H1 (cell line): Measurements from ENCODE around the gene LMNB1. TPM values are rescaled to one million over a fixed set of nuclear protein-coding genes. Genes with fewer than 3 reads are reported as not detected.

Experiments used
- CTCF ChIA-PET: fragments of 300-600 bp; sonication (Branson Sonifier 250); formaldehyde crosslinking; loops from one replicate; lab custom pipeline; 2021; ENCODE audit not compliant: partially characterized antibody; lab: Charles Lee
- POLR2A ChIA-PET: fragments of 300-600 bp; sonication (Branson Sonifier 250); formaldehyde crosslinking; loops from one replicate; lab custom pipeline; 2021; ENCODE audit warnings: inconsistent platforms; ENCODE audit not compliant: partially characterized antibody; lab: Charles Lee
- DNase-seq, 2 experiments: peaks; one replicate each; pipeline versions ENCODE4 v3.0.0 to v3.0.0-alpha.2; 2010 to 2022; ENCODE audit warnings: low spot score in 2 of 2, low read depth in 1 of 2, mixed read lengths in 1 of 2
- FAIRE-seq: peaks from 2 replicates; lab custom pipeline; 2011; peaks lifted over from hg19 to GRCh38; lab: Jason Lieb, UNC
- H2AFZ ChIP-seq: 2 replicates; pipeline ENCODE4 v1.8.1; 2012; ENCODE audit warnings: low read length, inconsistent platforms
- H2AK5ac ChIP-seq: 2 replicates; pipeline ENCODE4 v1.6.1; 2013; ENCODE audit warnings: low read depth, low read length
- H2BK120ac ChIP-seq: replicated peaks from 2 replicates; pipeline ENCODE3; 2013; ENCODE audit warnings: low read depth, low read length, inconsistent platforms
- H2BK12ac ChIP-seq: 2 replicates; pipeline ENCODE4 v1.6.1; 2013; ENCODE audit warnings: low read depth, low read length
- H2BK15ac ChIP-seq: 2 replicates; pipeline ENCODE4 v1.6.1; 2013; ENCODE audit warnings: low read length
- H2BK20ac ChIP-seq: 2 replicates; pipeline ENCODE4 v1.6.1; 2013; ENCODE audit warnings: low read length
- H2BK5ac ChIP-seq: 2 replicates; pipeline ENCODE4 v1.6.1; 2013; ENCODE audit warnings: low read depth, low read length
- H3K14ac ChIP-seq: 2 replicates; pipeline ENCODE4 v1.6.1; 2013; ENCODE audit warnings: inconsistent platforms; ENCODE audit not compliant: insufficient read length
- H3K18ac ChIP-seq: 2 replicates; pipeline ENCODE4 v1.6.1; 2013; ENCODE audit warnings: low read length; ENCODE audit errors: extremely low read depth
- H3K23ac ChIP-seq: 2 replicates; pipeline ENCODE4 v1.6.1; 2013; ENCODE audit warnings: inconsistent platforms; ENCODE audit not compliant: insufficient read length
- H3K23me2 ChIP-seq: 2 replicates; pipeline ENCODE4 v1.6.1; 2013; ENCODE audit warnings: low read depth, low read length
- H3K27ac ChIP-seq: 2 replicates; pipeline ENCODE4 v1.6.1; 2011; ENCODE audit warnings: low read depth, low read length, inconsistent platforms
- H3K27me3 ChIP-seq, 4 experiments: replicated peaks in 1 of 4; 1 replicate in 1 of 4; 2 replicates in 3 of 4; pipeline versions ENCODE4 v1.6.1 to v1.8.1; 2011 to 2013; ENCODE audit warnings: low read length in 3 of 4, mild to moderate bottlenecking in 3 of 4, inconsistent platforms in 2 of 4, mixed read lengths in 2 of 4, moderate library complexity in 1 of 4; ENCODE audit not compliant: control insufficient read depth in 3 of 4, insufficient read depth in 3 of 4; ENCODE audit errors: extremely low read depth in 1 of 4
- H3K36me3 ChIP-seq, 4 experiments: 2 replicates each; pipeline versions ENCODE4 v1.6.1 to v1.8.1; 2011 to 2013; ENCODE audit warnings: mild to moderate bottlenecking in 4 of 4, low read length in 3 of 4, moderate library complexity in 2 of 4, control low read depth in 1 of 4, inconsistent platforms in 1 of 4; ENCODE audit not compliant: insufficient read depth in 4 of 4, control insufficient read depth in 2 of 4
- H3K4ac ChIP-seq: replicated peaks from 2 replicates; pipeline ENCODE3; 2013; ENCODE audit warnings: low read length, low read depth, mixed read lengths, inconsistent platforms; ENCODE audit not compliant: insufficient read length
- H3K4me1 ChIP-seq, 4 experiments: replicated peaks in 1 of 4; 1 replicate in 1 of 4; 2 replicates in 3 of 4; pipeline versions ENCODE4 v1.6.1 to v1.8.1; 2011 to 2013; ENCODE audit warnings: low read length in 3 of 4, inconsistent platforms in 2 of 4, mixed read lengths in 1 of 4; ENCODE audit not compliant: insufficient read depth in 4 of 4, control insufficient read depth in 3 of 4
- H3K4me2 ChIP-seq, 2 experiments: 2 replicates each; pipeline versions ENCODE4 v1.6.1 to v1.8.1; 2011 to 2013; ENCODE audit warnings: low read depth in 2 of 2, low read length in 2 of 2, control low read depth in 1 of 2, inconsistent platforms in 1 of 2, mild to moderate bottlenecking in 1 of 2; ENCODE audit not compliant: insufficient read depth in 1 of 2
- H3K4me3 ChIP-seq, 4 experiments: fragments of 200-600, 300-600 bp in 1 of 4; sonication (generic), shearing (Covaris generic), sonication (Bioruptor Twin) in 1 of 4; 2 replicates each; pipeline versions ENCODE4 v1.5.1 to v1.8.1; 2011 to 2016; ENCODE audit warnings: low read length in 4 of 4, low read depth in 3 of 4, control low read depth in 2 of 4, inconsistent platforms in 2 of 4, mild to moderate bottlenecking in 2 of 4, mixed read lengths in 1 of 4, moderate library complexity in 1 of 4; ENCODE audit not compliant: insufficient read depth in 2 of 4; ENCODE audit errors: extremely low read depth in 1 of 4
- H3K56ac ChIP-seq: replicated peaks from 2 replicates; pipeline ENCODE3; 2013; ENCODE audit warnings: low read depth, mild to moderate bottlenecking, mixed read lengths, low read length, inconsistent platforms; ENCODE audit not compliant: insufficient read length
- H3K79me1 ChIP-seq: 2 replicates; pipeline ENCODE4 v1.6.1; 2013; ENCODE audit warnings: low read depth, low read length, control low read depth
- H3K79me2 ChIP-seq, 2 experiments: 2 replicates each; pipeline versions ENCODE4 v1.6.1 to v1.8.1; 2012 to 2013; ENCODE audit warnings: low read length in 2 of 2, mild to moderate bottlenecking in 2 of 2, inconsistent platforms in 1 of 2; ENCODE audit not compliant: insufficient read depth in 2 of 2, control insufficient read depth in 1 of 2
- H3K9ac ChIP-seq, 4 experiments: replicated peaks in 1 of 4; 1 replicate in 1 of 4; 2 replicates in 3 of 4; pipeline versions ENCODE4 v1.6.1 to v1.8.1; 2011 to 2013; ENCODE audit warnings: low read depth in 3 of 4, low read length in 3 of 4, control low read depth in 2 of 4, mild to moderate bottlenecking in 2 of 4, moderate library complexity in 2 of 4, inconsistent platforms in 1 of 4; ENCODE audit errors: extremely low read depth in 1 of 4
- H3K9me3 ChIP-seq, 2 experiments: 2 replicates each; pipeline versions ENCODE4 v1.6.1 to v1.8.1; 2012 to 2013; ENCODE audit warnings: mild to moderate bottlenecking in 2 of 2, moderate library complexity in 2 of 2, control low read depth in 1 of 2, inconsistent platforms in 1 of 2, low read depth in 1 of 2, low read length in 1 of 2, mixed read lengths in 1 of 2; ENCODE audit not compliant: insufficient read depth in 2 of 2
- H4K20me1 ChIP-seq, 2 experiments: replicated peaks in 1 of 2; 2 replicates each; pipeline versions ENCODE3 to v1.8.1; 2011 to 2013; ENCODE audit warnings: inconsistent platforms in 2 of 2, low read length in 2 of 2, mild to moderate bottlenecking in 1 of 2; ENCODE audit not compliant: insufficient read depth in 2 of 2, control insufficient read depth in 1 of 2
- H4K5ac ChIP-seq: 2 replicates; pipeline ENCODE4 v1.6.1; 2013; ENCODE audit warnings: low read length, low read depth, mixed read lengths, inconsistent platforms; ENCODE audit not compliant: insufficient read length
- H4K8ac ChIP-seq: 2 replicates; pipeline ENCODE4 v1.8.0; 2013; ENCODE audit warnings: mild to moderate bottlenecking, moderate library complexity, low read length, inconsistent platforms; ENCODE audit not compliant: insufficient read depth; ENCODE audit errors: extremely low read depth
- H4K91ac ChIP-seq: replicated peaks from 2 replicates; pipeline ENCODE3; 2013; ENCODE audit warnings: low read length, mixed read lengths, inconsistent platforms; ENCODE audit not compliant: insufficient read length
- ASH2L ChIP-seq: fragments of 200-600, 300-600 bp; sonication (generic); IDR thresholded peaks from one replicate; pipeline ENCODE4 v1.7.1; 2017; ENCODE audit warnings: low read length
- CEBPB ChIP-seq: IDR thresholded peaks from 2 replicates; pipeline ENCODE4 v1.6.1; 2012; ENCODE audit warnings: low read depth, low read length
- CTBP2 ChIP-seq: IDR thresholded peaks from 2 replicates; pipeline ENCODE4 v1.7.0; 2011; ENCODE audit warnings: borderline replicate concordance, mild to moderate bottlenecking, moderate library complexity, mixed read lengths, low read length; ENCODE audit not compliant: insufficient read depth, insufficient read length
- E2F6 ChIP-seq: IDR thresholded peaks from 2 replicates; pipeline ENCODE4 v1.6.1; 2012; ENCODE audit warnings: inconsistent platforms
- FOSL1 ChIP-seq: IDR thresholded peaks from 2 replicates; pipeline ENCODE4 v1.6.1; 2011; ENCODE audit warnings: mild to moderate bottlenecking, low read depth, low read length, moderate library complexity; ENCODE audit not compliant: insufficient read depth
- GABPA ChIP-seq: IDR thresholded peaks from 2 replicates; pipeline ENCODE4 v1.6.1; 2011; ENCODE audit warnings: mild to moderate bottlenecking, low read length, moderate library complexity, borderline replicate concordance; ENCODE audit not compliant: insufficient read depth
- NANOG ChIP-seq: IDR thresholded peaks from 2 replicates; pipeline ENCODE4 v1.6.1; 2011; ENCODE audit warnings: low read length, low read depth, mild to moderate bottlenecking, inconsistent platforms; ENCODE audit not compliant: insufficient read depth, poor library complexity, severe bottlenecking
- POLR2A ChIP-seq, 2 experiments: IDR thresholded peaks; 1 replicate in 1 of 2; 2 replicates in 1 of 2; pipeline ENCODE4 v1.6.1; 2011; ENCODE audit warnings: low read depth in 2 of 2, low read length in 2 of 2, mild to moderate bottlenecking in 2 of 2; ENCODE audit errors: control extremely low read depth in 1 of 2
- SIN3A ChIP-seq, 2 experiments: IDR thresholded peaks in 1 of 2; conservative IDR thresholded peaks in 1 of 2; 2 replicates each; pipeline ENCODE4 v1.6.1; 2011 to 2012; ENCODE audit warnings: low read length in 2 of 2, improper control_type of control experiment in 1 of 2, low read depth in 1 of 2, mild to moderate bottlenecking in 1 of 2
- SP1 ChIP-seq: IDR thresholded peaks from 2 replicates; pipeline ENCODE4 v1.6.1; 2011; ENCODE audit warnings: low read depth, low read length
- TCF12 ChIP-seq: IDR thresholded peaks from 2 replicates; pipeline ENCODE4 v1.6.1; 2011; ENCODE audit warnings: low read depth, mild to moderate bottlenecking, low read length
- WGBS, 2 experiments: shearing (Covaris generic) in 1 of 2; methylation state at CpG; one replicate each; pipeline versions ENCODE4 v1.1.6 to v1.1.7; 2013 to 2015; ENCODE audit warnings: low lambda C conversion rate in 2 of 2, mixed read lengths in 2 of 2, inconsistent platforms in 1 of 2, low coverage in 1 of 2, missing lambda C conversion rate in 1 of 2; ENCODE audit not compliant: insufficient replicate concordance in 2 of 2, insufficient coverage in 1 of 2, insufficient read length in 1 of 2; ENCODE audit errors: extremely low coverage in 1 of 2, missing lambda C conversion rate in 1 of 2; 5-methylcytosine and 5-hydroxymethylcytosine counted together
- polyA plus RNA-seq, 7 experiments: library from polyadenylated mRNA; depleted of rRNA in 3 of 7; stranded (reverse) in 5 of 7; unstranded in 2 of 7; fragments of >200 nt in 5 of 7; fragments of 200-250 nt in 2 of 7; gene quantifications; 1 replicate in 5 of 7; 2 replicates in 1 of 7; 4 replicates in 1 of 7; pipeline versions ENCODE4 v1.2.1 to v1.2.3, GENCODE V29; 2011 to 2013; ENCODE audit warnings: missing spikeins in 2 of 7, mixed read lengths in 2 of 7
- total RNA-seq: library from RNA; stranded (reverse); fragmentation: NEBNext Ultra II Directional; extraction: Animal tissue kit (Norgen Biotek cat#: 25700); gene quantifications from 2 replicates; pipeline ENCODE4 v1.2.1, GENCODE V29; 2021
- TF ChIP-seq, protein P1 (sequence below): IDR thresholded peaks from 2 replicates; pipeline ENCODE4 v1.6.1; 2012; ENCODE audit warnings: low read length, inconsistent platforms

Gene LMNB1
- total and polyA plus RNA-seq, 2 of the 8 experiments (the other 6 are each of a cell fraction or from before 2014, with no cell fraction given) = 73.5 to 225 TPM

DNA sequence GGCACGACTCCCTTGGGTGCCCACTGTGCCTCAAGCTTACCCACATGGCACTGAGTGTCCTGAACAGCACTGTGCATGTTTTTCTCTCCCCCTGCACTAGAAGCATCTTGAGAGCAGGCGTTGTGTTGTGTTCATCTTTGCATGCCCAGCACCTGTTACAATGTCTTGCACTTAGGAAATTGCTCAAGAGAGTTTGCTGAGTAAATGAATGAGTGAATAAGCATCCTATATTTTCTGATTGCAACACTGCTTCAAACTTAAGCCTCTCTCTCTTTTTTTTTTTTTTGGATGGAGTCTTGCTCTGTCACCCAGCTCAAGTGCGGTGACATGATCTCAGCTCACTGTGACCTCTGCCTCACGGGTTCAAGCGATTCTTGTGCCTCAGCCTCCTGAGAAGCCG, 94.5 kb downstream of the LMNB1 start:
- peaks cover 0 to 2% of the 10 kb centered on the region in 2 experiments for H4K20me1 ChIP-seq
- no peaks in the 10 kb centered on the region for H3K36me3 ChIP-seq
- H3K4me2 ChIP-seq = no peak overlapping the region
- H4K91ac ChIP-seq = no peak overlapping the region
- H3K79me1 ChIP-seq = no peaks in the 10 kb centered on the region
- no peak overlapping the region for H3K27ac ChIP-seq
- no peak overlapping the region for H3K23ac ChIP-seq
- H2BK5ac ChIP-seq = no peak overlapping the region
- no peak overlapping the region for H2AFZ ChIP-seq
- DNase-seq (no peak), FAIRE-seq (no peak)
- H3K9ac ChIP-seq = no peak overlapping the region
- no peak overlapping the region for H2BK20ac ChIP-seq
- CTCF ChIA-PET = interaction anchor here (0.6 to 1.5 kb wide), 3 partner anchors 18 to 270 kb away, joined by 3 to 4 read pairs (median 3); no protein-coding TSS in a partner anchor
- WGBS, 2 experiments = 98% methylated on average over 6 of the region's 6 CpGs; no CpG with 5 or more reads in 1 of the 2 experiments
- no peak overlapping the region for H3K4ac ChIP-seq
- peaks cover 4% of the 10 kb centered on the region; the same call in 1 of the 2 replicates for H3K23me2 ChIP-seq
- H4K5ac ChIP-seq = no peak overlapping the region
- no peaks in the 10 kb centered on the region for H3K79me2 ChIP-seq
- no peak overlapping the region for H3K14ac ChIP-seq
- H2AK5ac ChIP-seq = no peak overlapping the region
- H2BK15ac ChIP-seq = no peak overlapping the region
- no peak overlapping the region for H3K56ac ChIP-seq
- H3K4me3 ChIP-seq = no peak overlapping the region
- H4K8ac ChIP-seq = no peak overlapping the region
- no peak overlapping the region for H2BK12ac ChIP-seq
- peaks cover 3 to 14% (median 8%) of the 10 kb centered on the region in 4 experiments; a peak in 6 of 7 replicates for H3K4me1 ChIP-seq
- H2BK120ac ChIP-seq = no peak overlapping the region
- no peaks in the 10 kb centered on the region for H3K9me3 ChIP-seq
- H3K18ac ChIP-seq = no peak overlapping the region
- H3K27me3 ChIP-seq = no peaks in the 10 kb centered on the region
- POLR2A ChIA-PET = interaction anchor here (1.5 kb wide), 1 partner anchor 9 kb away, joined by 4 read pairs; no protein-coding TSS in a partner anchor
- TF ChIP-seq POLR2A (IDR thresholded peaks at IDR 0.05; ENCODE audit: control extremely low read depth in 1 of 2, low read depth in 2 of 2, low read length in 2 of 2) = no peak
- no peak for TF ChIP-seq CEBPB
- no peak for TF ChIP-seq SP1
- TF ChIP-seq, protein P1, sequence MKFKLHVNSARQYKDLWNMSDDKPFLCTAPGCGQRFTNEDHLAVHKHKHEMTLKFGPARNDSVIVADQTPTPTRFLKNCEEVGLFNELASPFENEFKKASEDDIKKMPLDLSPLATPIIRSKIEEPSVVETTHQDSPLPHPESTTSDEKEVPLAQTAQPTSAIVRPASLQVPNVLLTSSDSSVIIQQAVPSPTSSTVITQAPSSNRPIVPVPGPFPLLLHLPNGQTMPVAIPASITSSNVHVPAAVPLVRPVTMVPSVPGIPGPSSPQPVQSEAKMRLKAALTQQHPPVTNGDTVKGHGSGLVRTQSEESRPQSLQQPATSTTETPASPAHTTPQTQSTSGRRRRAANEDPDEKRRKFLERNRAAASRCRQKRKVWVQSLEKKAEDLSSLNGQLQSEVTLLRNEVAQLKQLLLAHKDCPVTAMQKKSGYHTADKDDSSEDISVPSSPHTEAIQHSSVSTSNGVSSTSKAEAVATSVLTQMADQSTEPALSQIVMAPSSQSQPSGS = no peak
- no peak for TF ChIP-seq E2F6
- TF ChIP-seq FOSL1 = no peak
- no peak for TF ChIP-seq GABPA
- TF ChIP-seq TCF12 = no peak
- TF ChIP-seq SIN3A (conservative IDR thresholded peaks at IDR 0.05 in 1 of 2, IDR thresholded peaks at IDR 0.05 in 1 of 2; ENCODE audit: low read depth in 1 of 2, low read length in 2 of 2) = no peak
- no peak for TF ChIP-seq ASH2L
- no peak for TF ChIP-seq CTBP2
- TF ChIP-seq NANOG = no peak
